Measurements from ENCODE around the gene NPC1. TPM values are rescaled to one million over a fixed set of nuclear protein-coding genes. Genes with fewer than 3 reads are reported as not detected.

The NPC1 gene
- total and polyA plus RNA-seq, 2 donors (not counting 3 experiments of a cell fraction or from before 2014, with no cell fraction given) = 40.6 to 45.2 TPM

DNA sequence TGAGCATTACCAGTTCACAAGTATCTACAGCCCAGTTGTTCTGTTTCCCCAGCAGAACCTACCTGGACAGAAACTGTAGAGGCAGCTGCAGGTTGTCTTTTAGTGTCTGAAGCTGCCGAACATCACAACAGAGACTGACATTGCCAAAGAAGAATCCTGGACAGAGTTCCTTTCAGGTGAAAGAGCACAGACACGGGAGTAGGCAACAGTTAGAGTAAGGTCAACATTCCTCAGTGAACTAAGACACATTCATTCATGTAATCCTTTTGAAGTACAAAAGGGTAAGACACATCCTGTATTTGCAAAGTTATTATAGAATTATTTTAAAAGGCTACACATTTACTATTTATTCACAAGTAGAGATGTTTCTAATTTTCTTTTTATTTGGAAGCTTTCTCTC, 14.3 kb downstream of the NPC1 start:
- peaks cover 22% of the 10 kb centered on the region for H3K79me2 ChIP-seq (ENCODE audit: control insufficient read depth, insufficient read depth, low read length)
- no peaks in the 10 kb centered on the region for H3K27me3 ChIP-seq (ENCODE audit: control insufficient read depth in 2 of 2, insufficient read depth in 2 of 2, low read length in 2 of 2)
- DNase-seq (ENCODE audit: low read depth, low spot score) (no peak), FAIRE-seq (no peak)
- H3K27ac ChIP-seq (ENCODE audit: insufficient read depth, low read depth, low read length) = no peak overlapping the region
- CTCF ChIA-PET = interaction anchor here (0.7 to 0.9 kb wide), 2 partner anchors 131 to 232 kb away, joined by 3 to 4 read pairs; no protein-coding TSS in a partner anchor
- no TSS peak for BruUV-seq (replicated peaks)
- no peaks in the 10 kb centered on the region for H3K9me3 ChIP-seq (replicated peaks; ENCODE audit: control insufficient read depth, insufficient read depth, low read length)
- no peaks in the 10 kb centered on the region for H4K20me1 ChIP-seq (replicated peaks; ENCODE audit: control insufficient read depth, extremely low read depth, insufficient read depth, low read length)
- TF ChIP-seq EZH2 (IDR thresholded peaks at IDR 0.05; ENCODE audit: borderline replicate concordance, low read depth, low read length, severe bottlenecking) = no peak
- TF ChIP-seq, protein P1, sequence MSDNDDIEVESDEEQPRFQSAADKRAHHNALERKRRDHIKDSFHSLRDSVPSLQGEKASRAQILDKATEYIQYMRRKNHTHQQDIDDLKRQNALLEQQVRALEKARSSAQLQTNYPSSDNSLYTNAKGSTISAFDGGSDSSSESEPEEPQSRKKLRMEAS (IDR thresholded peaks at IDR 0.05; ENCODE audit: insufficient read depth, insufficient read length) = no peak
- peaks cover 12% of the 10 kb centered on the region for H3K4me1 ChIP-seq (ENCODE audit: control insufficient read depth, extremely low read depth, insufficient read depth, low read length)
- H3K9me1 ChIP-seq (replicated peaks; ENCODE audit: control insufficient read depth, extremely low read depth, insufficient read depth, low read length) = no peaks in the 10 kb centered on the region
- H3K4me2 ChIP-seq (ENCODE audit: insufficient read depth, low read length) = no peak overlapping the region
- POLR2A ChIA-PET = no interaction called here
- intact Hi-C loops (cut with micrococcal nuclease) = no loop called here
- H3K36me3 ChIP-seq (ENCODE audit: control insufficient read depth in 2 of 2, extremely low read depth in 1 of 2, insufficient read depth in 2 of 2, low read length in 2 of 2) = peaks cover 0 to 9% of the 10 kb centered on the region in 2 experiments
- dilution Hi-C loops (cut with MboI; ENCODE audit: extremely low pct_ligation_motif_present, low sequenced_read_pairs) = no loop called here
- H3K4me3 ChIP-seq (replicated peaks in 1 of 3; ENCODE audit: insufficient read depth in 1 of 3, low read depth in 1 of 3, low read length in 3 of 3) = no peak overlapping the region
- no peak overlapping the region for H3K9ac ChIP-seq (replicated peaks; ENCODE audit: extremely low read depth, insufficient read depth, low read length)
- H2AFZ ChIP-seq (ENCODE audit: low read depth, low read length) = no peak overlapping the region

DNA sequence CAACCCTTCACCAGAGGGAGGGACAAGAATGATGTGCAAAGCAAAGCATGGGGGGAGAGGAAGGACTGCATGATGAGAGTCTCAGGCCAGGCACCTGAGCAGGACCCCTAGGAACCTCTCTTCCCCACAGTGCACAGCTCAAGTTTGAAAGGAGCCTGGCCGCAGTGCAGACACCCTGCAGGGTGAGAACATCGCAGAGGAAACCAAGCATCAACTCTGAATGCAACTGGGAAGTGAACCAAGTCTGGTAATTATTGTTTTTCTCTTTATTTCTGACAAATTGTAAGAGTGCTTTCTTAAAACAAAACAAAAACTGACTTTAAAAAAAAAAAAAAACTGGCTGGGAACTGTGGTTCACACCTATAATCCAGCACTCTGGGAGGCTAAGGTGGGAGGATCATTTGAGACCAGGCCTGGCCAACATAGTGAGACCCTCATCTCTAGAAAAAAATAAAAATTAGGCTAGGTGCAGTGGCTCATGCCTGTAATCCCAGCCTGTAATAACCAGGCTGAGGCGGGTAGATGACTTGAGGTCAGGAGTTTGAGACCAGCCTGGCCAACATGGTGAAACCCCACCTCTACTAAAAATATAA, 15.3 kb downstream of the NPC1 start:
- dilution Hi-C loops (cut with MboI; ENCODE audit: extremely low pct_ligation_motif_present, low sequenced_read_pairs) = no loop called here
- H3K9me3 ChIP-seq (replicated peaks; ENCODE audit: control insufficient read depth, insufficient read depth, low read length) = no peaks in the 10 kb centered on the region
- TF ChIP-seq GATA2 (IDR thresholded peaks at IDR 0.05; ENCODE audit: insufficient read depth, insufficient read length, low read depth, low read length) (no peak), POLR2A (IDR thresholded peaks at IDR 0.05; ENCODE audit: low read depth, low read length) (no peak), JUN (IDR thresholded peaks at IDR 0.05; ENCODE audit: borderline replicate concordance, insufficient read depth, insufficient read length, low read depth) (no peak), EZH2 (IDR thresholded peaks at IDR 0.05; ENCODE audit: borderline replicate concordance, low read depth, low read length, severe bottlenecking) (no peak), POLR2AphosphoS5 (IDR thresholded peaks at IDR 0.05; ENCODE audit: insufficient read depth, low read depth, low read length) (no peak), FOS (IDR thresholded peaks at IDR 0.05; ENCODE audit: borderline replicate concordance, insufficient read depth, low read length) (no peak)
- TF ChIP-seq, protein P1 (IDR thresholded peaks at IDR 0.05; ENCODE audit: insufficient read depth, insufficient read length) = no peak
- no peaks in the 10 kb centered on the region for H4K20me1 ChIP-seq (replicated peaks; ENCODE audit: control insufficient read depth, extremely low read depth, insufficient read depth, low read length)
- H3K36me3 ChIP-seq (ENCODE audit: control insufficient read depth in 2 of 2, extremely low read depth in 1 of 2, insufficient read depth in 2 of 2, low read length in 2 of 2) = peaks cover 0 to 9% of the 10 kb centered on the region in 2 experiments
- peaks cover 22% of the 10 kb centered on the region for H3K79me2 ChIP-seq (ENCODE audit: control insufficient read depth, insufficient read depth, low read length)
- no peak overlapping the region for H3K4me3 ChIP-seq (replicated peaks in 1 of 3; ENCODE audit: insufficient read depth in 1 of 3, low read depth in 1 of 3, low read length in 3 of 3)
- H3K9ac ChIP-seq (replicated peaks; ENCODE audit: extremely low read depth, insufficient read depth, low read length) = no peak overlapping the region
- POLR2A ChIA-PET = no interaction called here
- CTCF ChIA-PET = interaction anchor here (0.7 kb wide), 1 partner anchor 233 kb away, joined by 3 read pairs; no protein-coding TSS in a partner anchor
- peaks cover 12% of the 10 kb centered on the region for H3K4me1 ChIP-seq (ENCODE audit: control insufficient read depth, extremely low read depth, insufficient read depth, low read length)
- no peak for DNase-seq (ENCODE audit: low read depth, low spot score)
- H3K9me1 ChIP-seq (replicated peaks; ENCODE audit: control insufficient read depth, extremely low read depth, insufficient read depth, low read length) = no peaks in the 10 kb centered on the region
- no peaks in the 10 kb centered on the region for H3K27me3 ChIP-seq (ENCODE audit: control insufficient read depth in 2 of 2, insufficient read depth in 2 of 2, low read length in 2 of 2)
- BruUV-seq (replicated peaks) = no TSS peak
- no peak overlapping the region for H2AFZ ChIP-seq (ENCODE audit: low read depth, low read length)
- intact Hi-C loops (cut with micrococcal nuclease) = no loop called here
- FAIRE-seq = no peak
- H3K4me2 ChIP-seq (ENCODE audit: insufficient read depth, low read length) = no peak overlapping the region
- H3K27ac ChIP-seq (ENCODE audit: insufficient read depth, low read depth, low read length) = no peak overlapping the region

Measured in endothelial cell of umbilical vein (primary cell).